WTC11 (cell line): ENCODE data around the gene CALML3.

Source experiments
- MXD4 ChIP-seq: fragments of 250-450 bp; sonication (Bioruptor Pico); IDR thresholded peaks from 2 replicates; pipeline ENCODE4 v1.8.0; 2021; ENCODE audit warnings: mild to moderate bottlenecking, moderate library complexity, borderline replicate concordance
- NFYB ChIP-seq: sonication (generic); formaldehyde crosslinking; conservative IDR thresholded peaks from 2 replicates; pipeline ENCODE4 v1.8.0; 2022; ENCODE audit warnings: low read depth, missing genetic modification reagents
- ZBTB21 ChIP-seq: sonication (generic); formaldehyde crosslinking; IDR thresholded peaks from 2 replicates; pipeline ENCODE4 v1.8.1; 2023; ENCODE audit warnings: mild to moderate bottlenecking, missing genetic modification reagents, borderline replicate concordance
- ZNF232 ChIP-seq: sonication (generic); formaldehyde crosslinking; IDR thresholded peaks from 2 replicates; pipeline ENCODE4 v1.8.0; 2022; ENCODE audit warnings: mild to moderate bottlenecking, missing genetic modification reagents
- TF ChIP-seq, protein P1 (sequence below): fragments of 200-600 bp; IDR thresholded peaks from 2 replicates; pipeline ENCODE4 v1.8.0; 2022; ENCODE audit warnings: antibody characterized with exemption
- TF ChIP-seq, protein P2 (sequence below): sonication (generic); formaldehyde crosslinking; IDR thresholded peaks from 2 replicates; pipeline ENCODE4 v1.8.1; 2023; ENCODE audit warnings: mild to moderate bottlenecking, missing genetic modification reagents, moderate library complexity
- TF ChIP-seq, protein P3 (sequence below): sonication (generic); formaldehyde crosslinking; IDR thresholded peaks from 2 replicates; pipeline ENCODE4 v1.8.1; 2022; ENCODE audit warnings: mild to moderate bottlenecking, moderate library complexity, missing genetic modification reagents

DNA sequence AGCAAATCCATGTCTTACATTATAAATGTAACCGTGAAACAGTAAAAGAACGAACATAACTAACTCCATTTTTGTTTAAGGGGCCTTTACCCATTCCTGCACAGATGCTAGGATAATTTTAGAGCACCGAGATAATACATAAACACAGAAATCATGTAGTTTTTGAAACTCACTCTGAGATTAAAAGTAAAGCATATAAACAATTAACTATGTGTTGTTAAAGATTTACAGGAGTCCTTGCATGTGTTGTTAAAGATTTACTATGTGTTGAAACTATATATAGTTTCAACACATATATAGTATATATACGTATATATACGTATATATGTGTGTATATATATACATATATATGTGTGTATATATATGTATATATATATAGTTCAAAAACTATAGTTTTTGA is 7.2 kb upstream of the CALML3 start:
- TF ChIP-seq, protein P1, sequence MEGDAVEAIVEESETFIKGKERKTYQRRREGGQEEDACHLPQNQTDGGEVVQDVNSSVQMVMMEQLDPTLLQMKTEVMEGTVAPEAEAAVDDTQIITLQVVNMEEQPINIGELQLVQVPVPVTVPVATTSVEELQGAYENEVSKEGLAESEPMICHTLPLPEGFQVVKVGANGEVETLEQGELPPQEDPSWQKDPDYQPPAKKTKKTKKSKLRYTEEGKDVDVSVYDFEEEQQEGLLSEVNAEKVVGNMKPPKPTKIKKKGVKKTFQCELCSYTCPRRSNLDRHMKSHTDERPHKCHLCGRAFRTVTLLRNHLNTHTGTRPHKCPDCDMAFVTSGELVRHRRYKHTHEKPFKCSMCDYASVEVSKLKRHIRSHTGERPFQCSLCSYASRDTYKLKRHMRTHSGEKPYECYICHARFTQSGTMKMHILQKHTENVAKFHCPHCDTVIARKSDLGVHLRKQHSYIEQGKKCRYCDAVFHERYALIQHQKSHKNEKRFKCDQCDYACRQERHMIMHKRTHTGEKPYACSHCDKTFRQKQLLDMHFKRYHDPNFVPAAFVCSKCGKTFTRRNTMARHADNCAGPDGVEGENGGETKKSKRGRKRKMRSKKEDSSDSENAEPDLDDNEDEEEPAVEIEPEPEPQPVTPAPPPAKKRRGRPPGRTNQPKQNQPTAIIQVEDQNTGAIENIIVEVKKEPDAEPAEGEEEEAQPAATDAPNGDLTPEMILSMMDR, result no peak
- TF ChIP-seq NFYB (no peak), MXD4 (CRISPR knock-in tag) (no peak), ZBTB21 (CRISPR knock-in tag) (no peak), ZNF232 (CRISPR knock-in tag) (no peak)
- TF ChIP-seq, protein P2, sequence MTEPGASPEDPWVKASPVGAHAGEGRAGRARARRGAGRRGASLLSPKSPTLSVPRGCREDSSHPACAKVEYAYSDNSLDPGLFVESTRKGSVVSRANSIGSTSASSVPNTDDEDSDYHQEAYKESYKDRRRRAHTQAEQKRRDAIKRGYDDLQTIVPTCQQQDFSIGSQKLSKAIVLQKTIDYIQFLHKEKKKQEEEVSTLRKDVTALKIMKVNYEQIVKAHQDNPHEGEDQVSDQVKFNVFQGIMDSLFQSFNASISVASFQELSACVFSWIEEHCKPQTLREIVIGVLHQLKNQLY (CRISPR knock-in tag), result no peak
- TF ChIP-seq, protein P3, sequence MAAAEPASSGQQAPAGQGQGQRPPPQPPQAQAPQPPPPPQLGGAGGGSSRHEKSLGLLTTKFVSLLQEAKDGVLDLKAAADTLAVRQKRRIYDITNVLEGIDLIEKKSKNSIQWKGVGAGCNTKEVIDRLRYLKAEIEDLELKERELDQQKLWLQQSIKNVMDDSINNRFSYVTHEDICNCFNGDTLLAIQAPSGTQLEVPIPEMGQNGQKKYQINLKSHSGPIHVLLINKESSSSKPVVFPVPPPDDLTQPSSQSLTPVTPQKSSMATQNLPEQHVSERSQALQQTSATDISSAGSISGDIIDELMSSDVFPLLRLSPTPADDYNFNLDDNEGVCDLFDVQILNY (CRISPR knock-in tag), result no peak
